ENCODE data around the gene SMU1. TPM values are rescaled to one million over a fixed set of nuclear protein-coding genes. Genes with fewer than 3 reads are reported as not detected.

Gene SMU1
- total and polyA plus RNA-seq, 11 donors: 6.7 to 19.4 (median 15.2) TPM

DNA sequence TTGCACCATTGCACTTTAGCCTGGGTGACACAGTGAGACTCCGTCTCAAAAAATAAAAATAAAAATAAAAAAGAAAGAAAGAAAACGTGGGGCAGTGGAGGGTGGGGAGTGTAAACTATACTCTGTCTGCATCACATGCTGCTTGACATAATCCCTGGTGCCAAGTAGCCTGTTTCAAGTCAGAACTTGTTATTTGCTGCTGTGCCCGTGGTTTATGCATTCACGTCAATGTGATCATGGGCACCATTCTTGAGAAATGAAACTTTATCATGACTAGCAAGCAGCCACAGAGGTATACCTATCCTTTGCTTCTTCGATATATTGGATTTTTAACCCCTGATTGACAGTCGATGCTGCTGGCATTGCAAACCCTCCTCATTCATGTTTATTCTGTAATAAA, 4.1 kb upstream of the SMU1 start:
- DNase-seq (no peak), ATAC-seq (no peak)
- Histone ChIP-seq H3K9me3 (no peaks in the 10 kb centered on the region), H3K27ac (peak overlapping the region in 9 of 12 donors; percentile 9 to 81 (median 44)), H3K4me1 (peaks cover 0 to 34% (median 11%) of the 10 kb centered on the region in 12 donors), H3K36me3 (no peaks in the 10 kb centered on the region), H3K27me3 (no peaks in the 10 kb centered on the region), H3K4me3 (no peak overlapping the region)
- WGBS, 4 donors: 65 to 72% (median 70%) methylated on average over 6 of the region's 6 CpGs
- TF ChIP-seq, protein P1, sequence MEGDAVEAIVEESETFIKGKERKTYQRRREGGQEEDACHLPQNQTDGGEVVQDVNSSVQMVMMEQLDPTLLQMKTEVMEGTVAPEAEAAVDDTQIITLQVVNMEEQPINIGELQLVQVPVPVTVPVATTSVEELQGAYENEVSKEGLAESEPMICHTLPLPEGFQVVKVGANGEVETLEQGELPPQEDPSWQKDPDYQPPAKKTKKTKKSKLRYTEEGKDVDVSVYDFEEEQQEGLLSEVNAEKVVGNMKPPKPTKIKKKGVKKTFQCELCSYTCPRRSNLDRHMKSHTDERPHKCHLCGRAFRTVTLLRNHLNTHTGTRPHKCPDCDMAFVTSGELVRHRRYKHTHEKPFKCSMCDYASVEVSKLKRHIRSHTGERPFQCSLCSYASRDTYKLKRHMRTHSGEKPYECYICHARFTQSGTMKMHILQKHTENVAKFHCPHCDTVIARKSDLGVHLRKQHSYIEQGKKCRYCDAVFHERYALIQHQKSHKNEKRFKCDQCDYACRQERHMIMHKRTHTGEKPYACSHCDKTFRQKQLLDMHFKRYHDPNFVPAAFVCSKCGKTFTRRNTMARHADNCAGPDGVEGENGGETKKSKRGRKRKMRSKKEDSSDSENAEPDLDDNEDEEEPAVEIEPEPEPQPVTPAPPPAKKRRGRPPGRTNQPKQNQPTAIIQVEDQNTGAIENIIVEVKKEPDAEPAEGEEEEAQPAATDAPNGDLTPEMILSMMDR (IDR thresholded peaks at IDR 0.05): no peak
- TF ChIP-seq POLR2A (IDR thresholded peaks at IDR 0.05): no peak
- intact Hi-C loops (cut with DNase I): loop anchor here in 6 of 10 donors (2.0 to 5.0 kb wide), 6 partner anchors 78 to 144 kb away; partner anchors contain the start of gene B4GALT1 (in 2 of the 6)

DNA sequence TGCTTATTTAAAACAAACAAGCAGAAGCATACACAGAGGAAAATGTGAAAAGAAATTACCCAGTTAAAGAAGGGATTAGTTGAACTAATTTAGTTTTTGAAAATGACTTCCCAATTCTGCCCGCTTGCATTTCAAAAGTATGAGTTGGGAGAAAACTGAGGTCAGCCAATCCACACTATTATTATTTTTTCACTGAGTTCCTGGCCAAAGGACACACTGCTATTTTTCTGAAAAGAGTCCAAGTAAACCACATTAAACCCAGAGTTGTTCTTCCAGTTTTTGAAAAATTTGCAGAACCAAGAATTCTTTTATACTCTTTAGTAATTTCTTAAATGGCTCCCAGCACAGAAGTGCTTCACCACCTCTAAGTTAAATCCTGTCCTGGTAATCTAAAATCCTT, 7.5 kb downstream of the SMU1 start:
- Histone ChIP-seq H3K27ac (no peak overlapping the region), H3K9me3 (no peaks in the 10 kb centered on the region), H3K27me3 (no peaks in the 10 kb centered on the region), H3K4me3 (no peak overlapping the region), H3K4me1 (peaks cover 0 to 24% (median 4%) of the 10 kb centered on the region in 12 donors), H3K36me3 (peaks cover 0 to 100% (median 95%) of the 10 kb centered on the region in 9 donors)
- WGBS, 4 donors: 86 to 95% (median 89%) methylated on average over 1 of the region's 1 CpG
- TF ChIP-seq, protein P1 (IDR thresholded peaks at IDR 0.05): no peak
- TF ChIP-seq POLR2A (IDR thresholded peaks at IDR 0.05): no peak
- intact Hi-C loops (cut with DNase I): no loop called here
- DNase-seq (no peak), ATAC-seq (no peak)

DNA sequence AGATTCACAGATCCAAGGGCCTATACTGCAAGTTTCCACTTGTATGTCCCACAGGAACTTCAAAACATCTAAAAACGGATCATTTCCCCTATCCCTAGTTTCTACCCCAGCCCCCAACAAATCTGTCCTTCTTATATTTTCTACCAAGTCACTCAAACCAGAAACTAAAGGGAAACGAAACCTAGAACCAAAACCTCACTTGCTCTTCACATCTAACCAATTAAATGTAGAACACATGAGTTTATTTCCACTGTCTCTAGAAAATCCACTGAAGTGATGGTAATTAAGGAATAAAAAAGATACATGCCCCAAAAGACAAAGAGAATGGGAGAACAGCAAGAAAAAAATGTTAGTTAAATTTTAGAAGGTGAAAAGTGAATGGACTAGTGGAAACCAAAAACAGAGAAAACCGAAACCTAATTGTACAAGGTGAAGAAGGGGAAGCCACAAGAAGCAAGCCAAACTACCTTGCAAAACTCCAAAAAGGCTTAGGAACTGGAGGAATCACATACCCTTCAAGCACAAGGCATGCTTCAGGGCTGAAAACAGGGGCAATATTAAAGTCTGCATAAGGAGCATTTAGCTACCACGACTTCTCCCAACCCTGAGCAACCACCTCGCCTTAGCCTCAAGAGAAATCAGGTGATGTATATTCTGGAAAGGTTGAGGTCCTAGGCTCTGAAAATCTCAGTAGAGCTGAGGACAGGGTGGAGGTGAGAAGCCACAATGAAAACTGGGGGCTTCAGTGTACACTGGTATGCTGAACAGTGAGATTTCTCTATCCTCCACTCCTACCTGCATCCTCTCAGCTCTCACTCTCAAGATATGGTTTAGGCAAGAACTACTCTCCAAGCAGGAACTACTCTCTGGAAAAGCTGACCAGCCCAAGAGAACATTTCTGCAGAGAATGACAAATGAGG, 11.1 kb downstream of the SMU1 start:
- Histone ChIP-seq H3K4me1 (peaks cover 0 to 15% (median 4%) of the 10 kb centered on the region in 12 donors), H3K27me3 (no peaks in the 10 kb centered on the region), H3K4me3 (peak overlapping the region in 1 of 12 donors; percentile 12), H3K9me3 (no peaks in the 10 kb centered on the region), H3K36me3 (peaks cover 0 to 100% (median 98%) of the 10 kb centered on the region in 9 donors), H3K27ac (peak overlapping the region in 1 of 12 donors; percentile 77)
- DNase-seq (no peak), ATAC-seq (no peak)
- 89 to 92% (median 91%) methylated on average over 5 of the region's 5 CpGs for WGBS, 4 donors
- intact Hi-C loops (cut with DNase I): no loop called here
- no peak for TF ChIP-seq POLR2A (IDR thresholded peaks at IDR 0.05)
- TF ChIP-seq, protein P1 (IDR thresholded peaks at IDR 0.05): no peak

DNA sequence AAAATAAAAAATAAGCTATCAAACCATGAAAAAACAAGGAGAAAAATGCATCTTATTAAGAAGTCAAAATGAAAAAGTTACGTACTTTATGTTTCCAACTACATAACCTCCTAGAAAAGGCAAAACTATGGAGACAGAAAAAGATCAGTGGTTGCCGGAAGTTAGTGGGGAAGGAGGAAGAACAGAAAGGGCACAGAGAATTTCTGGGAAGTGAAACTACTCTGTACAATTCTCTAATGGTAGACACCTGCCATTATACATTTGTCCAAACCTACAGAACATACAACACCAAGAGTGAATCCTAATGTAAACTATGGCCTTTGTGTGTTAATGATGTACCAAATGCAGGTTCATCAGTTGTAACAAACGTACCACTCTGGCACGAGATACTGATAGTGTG, 25.3 kb downstream of the SMU1 start:
- no peaks in the 10 kb centered on the region for H3K9me3 ChIP-seq
- WGBS, 4 donors: 93 to 96% (median 94%) methylated on average over 4 of the region's 4 CpGs
- ATAC-seq (no peak), DNase-seq (no peak)
- H3K36me3 ChIP-seq: peaks cover 0 to 96% (median 88%) of the 10 kb centered on the region in 9 donors
- no peak for TF ChIP-seq POLR2A (IDR thresholded peaks at IDR 0.05)
- TF ChIP-seq, protein P1 (IDR thresholded peaks at IDR 0.05): no peak
- intact Hi-C loops (cut with DNase I): no loop called here
- no peaks in the 10 kb centered on the region for H3K27me3 ChIP-seq
- H3K27ac ChIP-seq: peak overlapping the region in 1 of 12 donors; percentile 24
- no peak overlapping the region for H3K4me3 ChIP-seq
- H3K4me1 ChIP-seq: no peaks in the 10 kb centered on the region
